ENCODE results near the gene IL12B.
A peak's percentile ranks its signal among the peaks of the same experiment; 100 is the strongest.
"Not testable (repeated sequence)": the region's sequence is repeated elsewhere in the genome, so short reads cannot be mapped to it uniquely, and the experiment has no call there.

Gene IL12B

DNA sequence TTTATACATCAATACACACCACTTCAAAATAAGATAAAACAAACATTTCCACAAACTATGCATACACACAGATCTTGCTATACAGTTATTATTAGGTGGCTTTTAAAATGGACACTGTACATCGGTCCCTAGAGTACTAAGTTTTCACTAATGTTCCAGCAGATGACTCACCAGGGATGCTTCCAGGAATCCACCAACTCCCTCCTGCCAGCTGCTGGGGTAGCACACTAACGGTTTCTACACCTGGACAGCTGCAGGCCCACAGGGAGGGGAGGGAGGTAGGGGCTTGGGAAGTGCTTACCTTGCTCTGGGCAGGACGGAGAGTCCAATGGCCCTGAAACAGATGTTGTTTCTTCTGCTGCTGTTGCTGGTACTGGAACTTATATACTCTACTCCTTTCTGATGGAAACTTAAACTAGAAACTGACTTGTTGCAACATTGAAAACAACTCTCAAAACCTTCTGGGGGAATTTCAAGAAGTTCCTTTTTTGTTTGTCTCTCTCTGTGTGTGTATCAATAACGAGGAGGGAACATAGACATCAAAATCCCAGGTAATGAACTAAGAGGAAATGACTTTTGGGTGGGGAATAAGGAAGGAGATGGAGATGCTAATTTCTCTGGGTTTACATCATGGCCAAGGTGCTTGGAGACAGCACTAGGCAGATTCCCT lies at the start of gene IL12B:
TSS of gene IL12B (minus strand) at position 357 of the 670 bp plus-strand sequence. CDS start 3,705 bp downstream, outside the sequence.
- Mint-ChIP-seq H3K4me3 (peak within 1 kb of the TSS; percentile 80 to 86 (median 82)), H3K27ac (no peak within 1 kb of the TSS), H3K36me3 (ENCODE audit: low read depth) (no peaks in the 10 kb centered on the region), H3K27me3 (ENCODE audit: low read depth) (peaks cover 58% of the 10 kb centered on the region), H3K9me3 (no peaks in the 10 kb centered on the region), H3K4me1 (no peaks in the 10 kb centered on the region)
- TF ChIP-seq, protein P1, sequence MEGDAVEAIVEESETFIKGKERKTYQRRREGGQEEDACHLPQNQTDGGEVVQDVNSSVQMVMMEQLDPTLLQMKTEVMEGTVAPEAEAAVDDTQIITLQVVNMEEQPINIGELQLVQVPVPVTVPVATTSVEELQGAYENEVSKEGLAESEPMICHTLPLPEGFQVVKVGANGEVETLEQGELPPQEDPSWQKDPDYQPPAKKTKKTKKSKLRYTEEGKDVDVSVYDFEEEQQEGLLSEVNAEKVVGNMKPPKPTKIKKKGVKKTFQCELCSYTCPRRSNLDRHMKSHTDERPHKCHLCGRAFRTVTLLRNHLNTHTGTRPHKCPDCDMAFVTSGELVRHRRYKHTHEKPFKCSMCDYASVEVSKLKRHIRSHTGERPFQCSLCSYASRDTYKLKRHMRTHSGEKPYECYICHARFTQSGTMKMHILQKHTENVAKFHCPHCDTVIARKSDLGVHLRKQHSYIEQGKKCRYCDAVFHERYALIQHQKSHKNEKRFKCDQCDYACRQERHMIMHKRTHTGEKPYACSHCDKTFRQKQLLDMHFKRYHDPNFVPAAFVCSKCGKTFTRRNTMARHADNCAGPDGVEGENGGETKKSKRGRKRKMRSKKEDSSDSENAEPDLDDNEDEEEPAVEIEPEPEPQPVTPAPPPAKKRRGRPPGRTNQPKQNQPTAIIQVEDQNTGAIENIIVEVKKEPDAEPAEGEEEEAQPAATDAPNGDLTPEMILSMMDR (IDR thresholded peaks at IDR 0.05; ENCODE audit: unreplicated experiment in 3 of 3), result no peak

DNA sequence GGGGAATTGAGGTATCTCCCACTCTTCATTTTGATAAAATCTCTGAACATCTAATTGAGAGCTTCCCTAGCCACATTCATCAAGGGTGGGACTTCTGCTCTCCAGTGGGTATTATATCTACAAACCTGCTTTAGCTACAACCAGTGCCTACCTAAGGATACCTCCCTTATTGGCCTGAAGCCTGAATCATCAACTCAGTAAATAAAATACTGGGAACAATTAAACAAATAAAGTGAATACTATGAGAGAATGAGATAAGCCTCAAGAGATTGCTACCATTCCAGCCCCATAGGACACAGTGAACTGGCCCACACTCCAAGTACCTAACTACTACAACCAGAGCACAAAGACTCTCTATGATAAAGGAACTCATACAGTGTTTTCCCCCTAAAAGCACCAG lies 47.4 kb upstream of the IL12B start:
- peaks cover 49% of the 10 kb centered on the region for H3K9me3 Mint-ChIP-seq
- H3K4me1 Mint-ChIP-seq, result no peaks in the 10 kb centered on the region
- TF ChIP-seq, protein P1 (IDR thresholded peaks at IDR 0.05; ENCODE audit: unreplicated experiment in 3 of 3), result no peak
- H3K36me3 Mint-ChIP-seq (ENCODE audit: low read depth), result no peaks in the 10 kb centered on the region
- peaks cover 5% of the 10 kb centered on the region for H3K27me3 Mint-ChIP-seq (ENCODE audit: low read depth)
- H3K4me3 Mint-ChIP-seq, result no peak overlapping the region
- H3K27ac Mint-ChIP-seq, result no peak overlapping the region

GRCh38 chr5:159367866-159368265 lies 37.6 kb upstream of the IL12B start:
- H3K4me3 Mint-ChIP-seq; H3K36me3 Mint-ChIP-seq (ENCODE audit: low read depth); H3K27me3 Mint-ChIP-seq (ENCODE audit: low read depth); H3K4me1 Mint-ChIP-seq; H3K27ac Mint-ChIP-seq; H3K9me3 Mint-ChIP-seq: not testable (repeated sequence)

- H3K27me3 Mint-ChIP-seq (ENCODE audit: low read depth); H3K27ac Mint-ChIP-seq; H3K4me1 Mint-ChIP-seq; H3K9me3 Mint-ChIP-seq; H3K36me3 Mint-ChIP-seq (ENCODE audit: low read depth); H3K4me3 Mint-ChIP-seq: not testable (repeated sequence)
Measured at GRCh38 chr5:159366776-159367175, 36.5 kb upstream of the IL12B start.

DNA sequence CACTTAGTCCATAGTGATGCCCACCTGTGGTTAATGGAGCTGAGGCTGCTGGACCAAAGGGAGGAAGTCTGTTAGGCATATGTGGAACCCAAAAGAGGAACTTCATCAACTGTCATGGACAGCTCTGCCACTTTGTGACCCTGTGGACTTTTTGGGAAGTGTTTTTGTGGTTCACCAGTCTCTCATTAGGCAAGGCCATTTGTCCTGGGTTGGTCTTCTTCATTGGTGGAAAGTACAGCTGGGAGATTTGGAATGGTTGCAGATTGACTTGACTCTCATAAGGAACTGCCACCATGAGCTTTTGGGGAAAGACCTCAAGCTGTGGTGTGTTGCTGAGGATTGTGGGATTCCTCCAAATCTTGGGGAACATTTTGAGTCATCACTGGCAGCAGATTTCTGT lies 31.9 kb upstream of the IL12B start:
- TF ChIP-seq, protein P1 (IDR thresholded peaks at IDR 0.05; ENCODE audit: unreplicated experiment in 3 of 3), result no peak
- Mint-ChIP-seq H3K4me1 (no peaks in the 10 kb centered on the region), H3K4me3 (no peak overlapping the region), H3K27me3 (ENCODE audit: low read depth) (peaks cover 4% of the 10 kb centered on the region), H3K9me3 (no peaks in the 10 kb centered on the region), H3K36me3 (ENCODE audit: low read depth) (no peaks in the 10 kb centered on the region), H3K27ac (no peak overlapping the region)

DNA sequence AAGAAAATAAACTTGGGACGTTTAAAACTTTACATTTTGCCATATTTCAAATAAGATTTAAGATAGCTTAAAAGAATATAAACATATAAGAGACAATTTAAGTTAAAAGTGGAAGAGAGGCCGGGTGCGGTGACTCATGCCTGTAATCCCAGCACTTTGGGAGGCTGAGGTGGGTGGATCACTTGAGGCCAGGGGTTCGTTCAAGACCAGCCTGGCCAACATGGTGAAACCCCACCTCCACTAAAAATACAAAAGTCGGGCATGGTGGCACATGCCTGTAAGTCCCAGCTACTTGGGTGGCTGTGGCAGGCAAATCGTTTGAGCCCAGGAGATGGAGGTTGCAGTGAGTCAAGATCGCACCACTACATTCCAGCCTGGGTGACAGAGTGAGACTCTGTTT lies 29.6 kb upstream of the IL12B start:
- H3K36me3 Mint-ChIP-seq (ENCODE audit: low read depth); H3K4me1 Mint-ChIP-seq: not testable (repeated sequence)

GRCh38 chr5:159359408-159359807 lies 29.1 kb upstream of the IL12B start:
- H3K36me3 Mint-ChIP-seq (ENCODE audit: low read depth), result no peaks in the 10 kb centered on the region
- H3K4me3 Mint-ChIP-seq, result no peak overlapping the region
- H3K4me1 Mint-ChIP-seq, result no peaks in the 10 kb centered on the region
- no peak overlapping the region for H3K27ac Mint-ChIP-seq
- peaks cover 3% of the 10 kb centered on the region for H3K27me3 Mint-ChIP-seq (ENCODE audit: low read depth)
- H3K9me3 Mint-ChIP-seq, result no peaks in the 10 kb centered on the region
- TF ChIP-seq, protein P1 (IDR thresholded peaks at IDR 0.05; ENCODE audit: unreplicated experiment in 3 of 3), result no peak

More for the DNA sequence above, 29.6 kb upstream of the IL12B start:
- not testable (repeated sequence) for H3K9me3 Mint-ChIP-seq; H3K27ac Mint-ChIP-seq; H3K4me3 Mint-ChIP-seq; H3K27me3 Mint-ChIP-seq (ENCODE audit: low read depth)

All from nephron (organoid).